ENCODE measurements around the gene CS.
"Not testable (repeated sequence)": the region's sequence is repeated elsewhere in the genome, so short reads cannot be mapped to it uniquely, and the experiment has no call there.

CS gene

DNA sequence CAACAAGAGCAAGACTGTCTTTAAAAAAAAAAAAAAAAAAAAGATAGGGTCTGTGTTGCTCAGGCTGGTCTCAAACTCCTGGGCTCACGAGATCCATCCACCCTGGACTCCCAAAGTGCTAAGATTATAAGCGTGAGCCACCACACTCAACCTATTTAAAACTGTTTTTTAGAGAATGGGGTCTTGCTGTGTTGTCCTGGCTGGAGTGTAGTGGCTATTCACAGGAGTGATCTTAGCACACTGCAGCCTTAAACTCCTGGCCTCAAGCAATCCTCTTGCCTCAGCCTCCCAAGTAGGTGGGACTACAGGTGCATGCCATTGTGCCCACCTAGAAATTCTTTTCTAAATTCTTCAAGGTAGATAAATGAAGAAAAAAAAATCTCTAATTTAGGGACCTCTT lies 25.8 kb downstream of the CS start:
- DNase-seq = no peak

DNA sequence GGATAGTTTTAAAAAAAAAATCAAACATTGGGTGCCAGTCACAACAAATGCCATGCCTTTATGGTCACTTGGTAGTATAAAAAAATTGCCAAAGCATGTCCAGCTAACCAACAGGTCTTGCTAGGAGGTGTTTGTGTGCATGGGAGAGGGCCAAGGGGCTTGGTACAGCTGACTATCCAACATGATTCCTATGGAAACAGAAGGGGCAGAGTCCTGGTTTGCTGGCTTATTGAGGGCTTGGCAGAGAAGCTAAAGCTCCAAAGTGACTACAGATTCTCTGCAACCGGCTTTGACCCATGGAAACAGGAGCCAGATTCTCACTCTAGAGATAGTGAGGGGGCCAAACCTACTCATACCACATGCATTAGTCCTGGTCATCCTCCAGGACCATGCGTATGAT lies 27.7 kb downstream of the CS start:
- DNase-seq = not testable (repeated sequence)

DNA sequence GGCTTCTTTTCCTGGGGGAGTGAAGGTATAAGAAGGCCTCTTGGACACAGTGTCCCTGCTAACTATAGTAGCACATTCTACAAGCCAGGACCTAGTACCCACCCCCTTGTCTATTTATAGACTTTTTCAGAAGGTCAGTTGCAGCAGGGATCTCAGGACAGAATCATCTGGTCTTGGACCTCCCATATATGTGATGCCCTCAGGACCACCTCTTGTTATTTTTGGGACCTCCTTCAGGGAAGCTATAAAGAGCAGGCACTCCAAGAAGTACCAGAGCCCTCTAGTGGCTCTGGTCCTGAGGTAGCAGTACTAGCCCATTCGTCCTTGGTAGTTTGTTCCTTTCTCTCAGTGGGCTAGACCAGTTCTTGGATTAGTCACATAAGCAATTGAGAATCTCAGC lies 29.1 kb downstream of the CS start:
- DNase-seq = no peak

DNA sequence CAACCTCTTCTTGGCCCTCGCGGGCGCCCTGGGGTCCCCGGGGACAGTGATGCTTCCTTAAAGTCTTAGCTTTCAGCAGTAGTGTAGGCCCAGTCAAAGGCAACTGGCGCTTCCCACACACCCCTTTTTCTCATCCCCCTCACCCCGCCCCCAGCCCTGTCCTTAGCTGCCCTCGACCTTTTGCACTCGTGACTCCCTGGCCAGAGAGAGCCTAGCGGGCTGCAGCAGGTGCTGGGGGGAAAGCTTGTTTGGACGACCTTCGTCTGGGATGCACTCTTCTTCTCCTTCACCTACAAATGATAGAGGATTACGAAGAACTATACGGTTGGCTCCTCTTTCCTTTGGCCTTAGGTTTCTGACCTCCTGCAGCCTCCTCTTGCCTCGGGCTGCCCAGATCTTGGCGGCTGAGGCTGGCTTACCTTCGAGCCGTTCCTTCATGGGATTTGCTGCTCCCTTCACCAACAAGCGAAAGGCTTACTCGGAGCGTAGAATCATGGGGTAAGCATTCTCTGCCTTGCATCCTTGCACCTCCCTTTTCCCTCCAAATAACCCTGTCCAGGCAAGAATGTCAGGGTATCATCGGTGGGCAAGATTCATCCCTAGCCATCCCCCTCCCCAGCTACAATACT lies 32.6 kb downstream of the CS start:
- DNase-seq = no peak

DNA sequence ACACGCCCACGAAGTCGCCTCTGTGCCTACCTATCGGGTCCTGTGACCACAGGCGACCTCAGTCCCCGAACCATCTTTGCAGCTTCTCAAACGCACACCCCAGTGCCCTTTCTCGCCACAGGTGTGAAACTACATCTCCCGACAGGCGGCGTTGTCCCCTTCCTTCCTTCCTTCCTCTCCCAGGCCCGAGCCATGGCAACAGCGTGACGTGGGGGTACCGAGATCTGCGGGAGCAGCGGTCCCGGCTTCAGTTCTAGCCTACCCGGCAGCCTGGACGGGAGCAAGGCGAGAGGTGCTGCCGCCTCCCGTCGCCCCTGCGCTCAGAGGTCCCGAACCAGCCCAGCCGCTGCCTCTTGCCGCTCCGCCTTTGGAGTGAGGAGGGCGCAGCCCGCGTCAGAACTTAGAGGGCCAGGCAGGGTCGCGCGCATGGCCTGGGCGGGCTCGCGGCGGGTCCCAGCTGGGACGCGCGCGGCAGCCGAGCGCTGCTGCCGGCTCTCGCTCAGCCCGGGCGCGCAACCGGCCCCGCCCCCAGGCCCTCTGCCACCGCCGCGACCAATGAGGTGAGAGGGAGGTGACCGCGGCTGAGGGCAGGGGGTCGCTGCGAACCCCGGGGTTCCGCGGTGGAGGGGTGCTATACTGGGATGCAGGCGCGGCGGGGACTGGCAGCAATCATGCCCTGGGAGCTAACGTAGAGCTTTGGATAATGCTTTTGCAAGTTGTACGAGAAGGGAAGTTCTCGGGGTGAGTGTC lies 33.3 kb downstream of the CS start, which contains the start of gene COQ10A:
COQ10A (plus strand) TSS at position 250 of the 750 bp plus-strand sequence; CDS start at position 427, 177 bp downstream.
- DNase-seq = peak; percentile 88

DNA sequence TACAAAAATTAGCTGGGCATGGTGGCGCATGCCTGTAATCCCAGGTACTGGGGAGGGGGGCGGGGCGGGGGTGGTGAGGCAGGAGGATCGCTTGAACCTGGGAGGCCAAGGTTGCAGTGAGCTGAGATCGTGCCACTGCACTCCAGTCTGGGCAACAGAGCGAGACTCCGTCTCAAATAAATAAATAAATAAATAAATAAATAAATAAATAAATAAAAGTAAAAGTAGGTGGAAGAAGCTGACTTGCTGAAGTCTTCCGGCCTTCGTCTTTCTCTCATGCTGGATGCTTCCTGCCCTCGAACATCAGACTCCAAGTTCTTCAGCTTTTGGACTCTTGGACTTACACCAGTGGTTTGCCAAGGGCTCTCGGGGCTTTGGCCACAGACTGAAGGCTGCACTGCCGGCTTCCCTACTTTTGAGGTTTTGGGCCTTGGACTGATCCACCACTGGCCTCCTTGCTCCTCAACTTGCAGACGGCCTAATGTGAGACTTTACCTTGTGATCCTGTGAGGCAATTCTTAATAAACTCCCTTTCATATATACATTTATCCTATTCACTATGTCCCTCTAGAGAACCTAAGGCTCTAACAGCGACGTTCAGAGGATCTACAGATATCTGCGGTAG lies 34.0 kb downstream of the CS start:
- not testable (repeated sequence) for DNase-seq

DNA sequence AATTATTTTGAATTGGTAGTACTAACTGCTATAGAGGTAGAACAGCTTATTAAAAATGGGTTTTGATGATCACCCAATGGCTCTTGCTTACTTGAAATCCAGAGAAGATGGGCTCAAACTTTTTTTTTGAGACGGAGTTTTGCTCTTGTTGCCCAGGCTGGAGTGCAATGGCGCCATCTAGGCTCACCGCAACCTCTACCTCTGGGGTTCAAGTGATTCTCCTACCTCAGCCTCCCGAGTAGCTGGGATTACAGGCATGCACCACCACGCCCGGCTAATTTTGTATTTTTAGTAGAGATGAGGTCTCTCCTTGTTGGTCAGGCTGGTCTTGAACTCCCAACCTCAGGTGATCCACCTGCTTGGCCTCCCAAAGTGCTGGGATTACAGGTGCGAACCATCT lies 37.2 kb downstream of the CS start:
- DNase-seq = not testable (repeated sequence)

DNA sequence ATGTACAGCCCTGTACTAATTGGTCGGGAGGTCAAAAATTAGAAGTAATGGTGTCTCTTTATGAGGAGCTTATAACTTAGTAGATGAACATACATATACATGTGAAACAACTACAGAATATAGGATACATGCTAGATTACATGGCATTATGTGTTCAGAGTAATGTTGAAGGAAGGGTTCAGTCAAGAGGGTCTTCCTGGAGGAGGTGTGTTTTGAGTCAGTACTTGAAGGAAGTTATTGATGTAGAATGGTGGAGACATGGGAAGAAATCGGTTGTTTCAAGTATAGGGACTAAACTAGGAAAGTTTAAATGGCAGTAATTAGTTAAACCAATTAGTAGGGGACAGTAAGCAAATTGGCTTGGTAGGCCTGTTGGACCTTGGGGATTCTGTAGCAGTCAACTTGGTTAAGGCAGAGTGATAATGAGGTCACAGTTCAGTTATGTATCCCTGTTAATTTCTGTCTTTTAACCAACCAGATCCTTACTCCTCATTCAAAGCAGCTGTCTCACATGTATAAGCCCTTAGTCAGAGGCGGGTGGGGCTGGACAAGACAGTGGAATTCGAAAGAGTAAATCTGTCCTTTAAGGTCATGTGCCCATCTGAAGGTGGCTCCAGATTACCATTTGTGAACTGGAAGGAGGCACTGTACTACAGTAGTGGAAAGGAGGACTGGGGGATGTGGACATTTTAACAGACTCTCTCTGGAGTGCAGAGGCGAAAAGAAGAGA lies 38.5 kb downstream of the CS start:
- no peak for DNase-seq

DNA sequence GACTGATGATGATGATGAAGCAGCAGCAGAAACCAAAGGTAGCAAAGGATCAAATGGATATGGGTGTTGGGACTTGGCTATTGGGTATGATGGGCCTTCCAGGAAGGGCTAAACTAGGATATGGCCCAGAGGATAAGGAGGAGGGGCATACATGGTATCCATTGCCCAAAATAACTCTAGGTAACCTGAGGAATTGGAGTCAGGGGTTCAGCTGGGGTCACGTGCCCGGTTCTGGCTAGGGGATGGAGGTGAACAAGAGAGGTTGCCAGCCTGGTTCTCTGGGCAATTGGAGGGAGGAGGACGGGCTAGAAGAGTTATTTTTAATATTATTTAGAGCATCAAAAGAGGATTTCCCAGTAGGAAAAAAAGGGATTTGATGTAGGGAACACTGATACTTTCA lies 39.2 kb downstream of the CS start:
- no peak for DNase-seq

DNA sequence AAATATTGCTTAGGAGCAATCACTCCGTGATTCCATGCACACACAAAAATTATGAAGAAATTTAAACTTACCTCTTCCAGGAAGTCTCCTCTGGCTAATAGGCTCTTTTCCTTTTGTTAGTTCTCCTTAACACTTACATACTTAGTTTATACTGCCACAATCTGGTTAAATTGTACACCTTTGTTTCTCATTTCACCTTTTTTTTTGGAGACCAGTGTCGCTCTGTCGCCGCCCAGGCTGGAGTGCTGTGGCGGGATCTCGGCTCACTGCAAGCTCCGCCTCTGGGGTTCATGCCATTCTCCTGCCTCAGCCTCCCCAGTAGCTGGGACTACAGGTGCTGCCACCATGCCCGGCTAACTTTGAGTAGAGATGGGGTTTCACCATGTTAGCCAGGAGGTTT lies 39.8 kb downstream of the CS start:
- DNase-seq = no peak

DNA sequence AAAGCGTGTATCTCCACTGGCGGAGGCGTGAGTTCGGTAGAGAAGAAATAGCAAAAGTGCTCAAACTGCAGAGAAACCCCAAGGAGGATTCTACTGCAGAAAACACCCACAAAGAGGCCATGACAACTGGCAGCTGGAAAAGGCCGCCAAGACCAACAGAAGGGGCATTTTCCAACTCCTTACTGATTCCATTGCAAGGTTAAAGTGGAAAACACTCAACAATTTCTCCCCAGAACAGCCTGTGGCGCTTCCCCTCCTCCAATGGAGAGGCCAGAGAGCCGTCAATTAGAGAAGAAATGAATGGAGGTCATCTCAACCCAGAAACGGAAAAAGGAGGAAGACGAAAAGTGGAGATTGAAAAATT lies 41.3 kb downstream of the CS start:
- DNase-seq = no peak

DNA sequence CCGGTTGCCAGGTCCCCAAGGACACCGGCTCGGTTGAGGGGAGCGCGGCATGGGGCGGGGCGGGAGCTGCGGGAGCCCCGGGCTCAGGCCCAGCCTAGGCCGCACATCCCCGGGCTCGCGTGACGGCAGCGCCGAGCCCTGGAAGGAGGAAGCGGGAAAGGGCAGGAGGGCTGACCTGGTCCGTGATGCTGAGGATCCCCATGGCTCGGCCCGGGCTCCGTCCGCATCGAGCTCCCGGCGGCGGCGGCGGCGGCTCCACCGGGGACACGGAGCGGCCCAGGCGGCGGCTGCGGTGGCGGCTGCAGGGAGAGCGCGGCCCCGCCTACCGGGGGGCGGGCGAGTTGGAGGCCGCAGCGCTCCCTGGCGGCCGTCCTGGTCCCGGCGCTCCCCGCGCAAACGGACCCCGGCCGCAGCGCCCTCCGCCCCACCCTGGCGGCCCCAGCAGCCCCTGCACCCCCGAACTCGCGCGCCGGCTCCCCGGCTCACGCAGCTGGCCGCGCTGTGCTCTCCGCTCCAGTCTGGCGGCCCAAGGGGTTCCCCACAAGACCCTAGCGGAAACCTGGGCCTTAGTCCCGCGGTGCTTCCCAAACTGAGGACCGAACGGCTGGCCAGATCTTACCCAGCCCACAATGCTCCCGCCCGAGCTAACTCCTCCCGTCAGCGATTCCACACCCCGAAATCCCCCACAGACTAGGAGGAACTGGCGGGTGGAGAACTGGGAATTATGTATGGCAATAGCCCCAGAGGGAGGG lies 41.9 kb downstream of the CS start, which contains the start of gene ANKRD52:
ANKRD52 (minus strand) TSS at position 317 of the 752 bp plus-strand sequence; CDS start at position 202, 115 bp downstream.
- DNase-seq = peak; percentile 82

DNA sequence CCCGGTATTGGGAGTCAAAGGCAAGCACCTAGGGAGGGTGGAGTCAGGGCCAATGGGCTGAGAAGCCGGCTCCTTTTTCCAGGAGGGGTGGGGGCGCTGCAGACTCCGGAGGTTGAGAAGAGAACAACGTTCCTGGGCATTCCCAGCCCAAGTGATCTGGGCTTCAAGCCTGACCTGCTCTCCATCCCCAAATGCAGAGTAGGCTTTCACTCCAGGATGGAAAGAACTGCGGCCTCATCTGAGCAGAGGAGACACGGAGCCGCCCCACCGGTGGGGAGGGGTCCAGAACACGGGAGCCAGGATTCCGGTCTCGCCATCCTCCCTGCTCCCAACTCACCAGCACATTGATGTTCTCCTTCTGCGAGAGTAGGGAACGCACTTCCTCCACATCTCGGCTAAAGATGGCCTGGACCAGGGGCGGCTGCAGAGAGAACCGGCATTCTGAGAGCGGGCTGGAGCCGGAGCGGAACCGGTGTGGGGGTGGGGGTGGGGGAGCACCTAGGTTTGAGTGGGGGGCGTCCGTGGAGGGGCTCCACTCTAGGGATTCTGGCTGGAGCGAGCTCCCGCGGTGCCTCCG lies 42.6 kb downstream of the CS start:
- DNase-seq = no peak

DNA sequence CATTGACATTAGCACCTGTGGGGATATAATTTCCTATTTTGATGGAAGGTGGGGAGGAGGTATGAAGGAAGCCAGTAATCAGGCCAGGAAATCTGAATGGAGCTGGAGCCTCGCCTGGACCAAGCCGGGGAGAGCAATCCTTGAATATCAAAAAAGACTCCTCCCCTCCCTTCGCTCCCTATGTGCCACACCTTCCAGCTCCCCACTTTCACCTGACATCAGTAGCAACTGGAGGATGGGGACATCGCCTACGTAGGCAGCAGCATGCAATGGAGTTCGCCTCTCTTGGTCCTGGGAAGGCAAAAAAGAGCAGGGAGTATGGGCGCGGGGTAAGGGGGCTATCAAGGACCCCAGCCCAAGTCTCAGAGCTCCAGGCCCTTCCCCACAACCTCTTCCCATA lies 43.1 kb downstream of the CS start:
- DNase-seq = no peak

DNA sequence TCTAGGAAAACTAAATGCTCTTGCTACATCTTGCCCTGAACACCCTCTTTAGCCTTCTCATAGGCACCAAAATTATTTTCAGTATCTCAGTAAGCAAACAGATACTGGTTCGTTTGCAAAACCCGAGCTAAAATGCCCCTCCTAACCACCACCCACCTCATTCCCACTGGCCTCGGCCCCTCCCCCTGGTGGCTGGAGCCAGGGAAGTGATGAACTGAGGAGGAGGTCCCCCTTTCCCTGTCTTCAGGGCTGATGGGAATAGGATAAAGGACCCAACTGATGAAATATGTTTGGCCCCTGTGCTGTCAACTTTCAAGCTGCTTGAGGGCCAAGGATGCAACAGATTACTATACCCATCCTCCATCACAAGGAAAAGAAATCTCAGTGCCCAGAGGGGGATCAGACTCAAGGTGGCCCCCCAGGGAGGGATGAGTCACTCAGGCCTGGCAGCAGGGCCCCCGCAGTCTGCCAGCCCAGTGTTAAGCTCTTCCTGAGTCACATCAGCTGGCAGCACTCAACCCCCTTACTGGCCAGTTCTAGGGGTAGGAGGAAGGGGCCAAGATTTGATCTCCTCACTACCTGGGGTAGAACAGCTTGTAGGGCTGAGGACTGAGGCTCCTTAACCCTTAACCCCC lies 43.7 kb downstream of the CS start:
- DNase-seq = no peak

DNA sequence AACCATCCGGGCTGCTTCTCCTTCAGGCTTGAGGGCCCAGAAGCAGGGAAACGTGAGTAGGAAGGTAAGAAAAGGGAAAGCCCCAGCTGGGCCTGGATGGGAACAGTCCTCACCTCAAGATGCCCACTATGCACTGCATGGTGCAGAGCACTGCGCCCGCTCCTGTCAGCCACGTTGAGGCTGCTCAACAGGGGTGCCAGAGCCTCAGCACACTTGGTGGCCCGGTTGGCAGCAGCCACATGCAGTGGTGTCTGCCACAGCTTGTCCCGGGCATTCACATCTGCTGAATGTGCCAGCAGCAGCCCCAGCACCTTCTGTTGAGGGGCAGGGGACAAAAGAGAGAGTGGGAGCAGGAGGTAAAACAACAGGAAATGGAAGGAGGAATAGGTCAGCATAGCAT lies 44.5 kb downstream of the CS start:
- DNase-seq = no peak

DNA sequence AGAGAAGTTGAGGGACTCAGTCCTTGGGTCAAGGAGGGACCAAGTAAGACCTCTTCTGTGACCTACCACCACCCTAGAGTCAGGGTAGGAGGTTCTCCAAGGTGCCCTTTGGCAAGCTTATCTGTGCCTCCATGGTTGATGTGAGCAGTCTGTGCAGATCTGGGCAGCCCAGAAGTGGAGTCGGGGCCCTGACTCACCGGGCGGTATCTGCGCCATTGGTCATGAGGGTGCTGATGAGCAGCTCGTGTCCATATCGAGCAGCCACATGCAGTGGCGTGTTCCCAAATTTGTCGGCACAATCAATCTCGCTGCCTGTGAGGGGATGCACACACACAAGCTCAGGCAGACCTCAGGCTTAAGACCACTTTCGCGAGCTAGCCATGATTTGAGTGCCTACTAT lies 47.0 kb downstream of the CS start:
- DNase-seq = no peak

DNA sequence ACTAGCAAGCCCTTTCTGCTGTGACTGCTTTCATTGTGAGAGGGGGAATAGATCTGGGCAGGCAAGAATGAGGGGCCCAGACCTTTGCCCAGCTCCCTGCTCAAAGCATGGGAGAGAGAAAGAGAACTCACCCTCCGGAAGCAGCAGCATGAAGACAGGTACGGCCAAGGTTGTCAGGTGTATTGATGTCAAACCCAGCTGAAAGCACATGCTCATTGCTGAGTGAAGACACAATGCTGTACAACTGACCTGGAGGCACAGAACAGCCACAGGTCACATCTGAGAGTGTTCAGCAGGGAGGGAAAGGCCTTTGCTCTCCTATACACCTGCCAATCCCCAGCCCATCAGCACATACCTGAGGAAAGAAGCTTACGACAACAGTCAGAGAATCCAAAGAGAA lies 47.5 kb downstream of the CS start:
- DNase-seq = no peak

DNA sequence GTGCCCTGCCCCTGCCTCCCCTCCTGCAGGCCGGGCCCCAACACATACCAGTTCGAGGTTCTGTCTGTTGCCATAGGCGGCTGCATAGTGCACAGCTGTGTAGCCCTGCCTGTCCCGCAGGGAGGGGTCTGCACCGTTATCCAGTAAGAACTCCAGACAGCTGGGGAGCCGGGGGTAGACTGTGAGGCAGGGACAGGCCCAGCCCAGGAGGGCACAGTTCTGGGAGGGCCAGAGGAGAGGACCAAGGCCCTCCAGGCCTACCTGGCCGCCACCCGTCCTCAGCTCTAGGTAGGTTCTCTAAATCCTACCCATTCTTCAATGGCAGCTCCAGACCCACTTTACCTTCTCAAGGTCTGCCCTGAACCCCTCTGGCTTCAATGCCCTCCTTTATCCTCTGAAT lies 51.4 kb downstream of the CS start:
- DNase-seq = no peak

DNA sequence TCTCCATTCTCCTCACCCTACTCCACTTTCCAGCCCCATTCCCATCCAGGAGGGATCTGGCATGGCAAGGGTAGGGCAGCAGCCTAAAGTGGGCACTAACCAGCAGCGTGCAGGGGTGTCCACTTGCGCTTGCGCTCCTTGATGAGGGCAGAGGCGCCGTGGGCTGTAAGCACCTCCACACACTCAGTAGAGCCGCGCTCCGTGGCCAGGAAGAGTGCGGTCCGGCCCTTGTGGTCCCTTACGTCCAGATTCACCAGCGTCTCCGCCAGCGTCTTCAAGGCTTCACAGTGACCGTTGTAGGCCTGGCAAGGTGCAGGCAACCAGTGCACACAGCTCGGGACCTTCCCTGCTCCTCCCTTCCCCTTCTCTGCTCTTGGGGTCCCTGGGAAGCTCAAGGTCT lies 52.2 kb downstream of the CS start:
- DNase-seq = no peak

DNA sequence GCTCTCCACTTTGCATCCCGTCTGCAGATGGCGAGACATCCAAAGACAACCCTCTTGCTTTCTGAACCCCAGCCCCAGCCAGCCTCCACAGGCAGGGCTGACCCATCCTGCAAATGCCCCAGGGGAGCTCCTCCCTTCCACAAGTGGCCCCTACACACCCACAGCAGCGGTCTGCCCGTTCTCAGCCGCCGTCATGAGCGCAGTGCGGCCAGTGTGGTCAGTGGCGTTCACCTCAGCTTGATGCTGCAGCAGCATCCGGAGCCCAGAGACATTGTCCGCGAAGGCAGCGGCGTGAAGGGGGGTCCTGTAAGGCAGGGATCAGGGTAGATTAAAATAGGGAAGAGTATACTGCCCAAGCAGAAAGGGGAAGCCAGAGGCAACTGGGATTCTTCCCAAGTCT lies 55.6 kb downstream of the CS start:
- DNase-seq = no peak

DNA sequence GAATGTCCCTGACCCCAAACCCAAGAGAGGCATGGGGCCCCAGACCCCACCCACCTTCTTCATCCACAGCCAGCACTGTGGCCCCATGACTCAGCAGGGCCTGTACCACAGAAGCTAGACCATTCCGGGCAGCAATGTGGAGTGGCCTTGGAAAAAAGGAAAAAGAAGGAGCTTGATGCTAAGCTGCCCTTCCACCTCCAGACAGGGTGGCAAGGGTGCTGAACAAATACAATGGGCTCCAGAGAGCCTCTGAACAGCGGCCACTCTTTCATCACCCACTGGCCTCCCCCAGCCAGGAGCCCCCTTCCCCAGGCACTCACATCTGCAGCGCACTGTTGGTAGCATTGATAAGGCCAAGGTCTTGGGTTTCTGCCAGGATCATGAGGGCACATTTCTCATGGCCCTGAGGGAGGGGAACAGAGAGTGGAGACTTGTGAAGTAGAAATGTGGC lies 56.4 kb downstream of the CS start:
- DNase-seq = no peak
